HG03521 (cell line): ENCODE results near the gene PARD3.
A peak's percentile ranks its signal among the peaks of the same experiment; 100 is the strongest.

Experiments
- ATAC-seq: cut with Tn5 transposase; IDR thresholded peaks from one replicate; pipeline ENCODE4 v1.9.1; 2021; ENCODE audit warnings: mild to moderate bottlenecking, moderate library complexity; ENCODE audit not compliant: unreplicated experiment

PARD3 gene

GRCh38 chr10:34697351-34698247 is 117.5 kb downstream of the PARD3 start:
- ATAC-seq: no peak

- no peak for ATAC-seq
Observed at GRCh38 chr10:34696423-34696822, 118.7 kb downstream of the PARD3 start.

DNA sequence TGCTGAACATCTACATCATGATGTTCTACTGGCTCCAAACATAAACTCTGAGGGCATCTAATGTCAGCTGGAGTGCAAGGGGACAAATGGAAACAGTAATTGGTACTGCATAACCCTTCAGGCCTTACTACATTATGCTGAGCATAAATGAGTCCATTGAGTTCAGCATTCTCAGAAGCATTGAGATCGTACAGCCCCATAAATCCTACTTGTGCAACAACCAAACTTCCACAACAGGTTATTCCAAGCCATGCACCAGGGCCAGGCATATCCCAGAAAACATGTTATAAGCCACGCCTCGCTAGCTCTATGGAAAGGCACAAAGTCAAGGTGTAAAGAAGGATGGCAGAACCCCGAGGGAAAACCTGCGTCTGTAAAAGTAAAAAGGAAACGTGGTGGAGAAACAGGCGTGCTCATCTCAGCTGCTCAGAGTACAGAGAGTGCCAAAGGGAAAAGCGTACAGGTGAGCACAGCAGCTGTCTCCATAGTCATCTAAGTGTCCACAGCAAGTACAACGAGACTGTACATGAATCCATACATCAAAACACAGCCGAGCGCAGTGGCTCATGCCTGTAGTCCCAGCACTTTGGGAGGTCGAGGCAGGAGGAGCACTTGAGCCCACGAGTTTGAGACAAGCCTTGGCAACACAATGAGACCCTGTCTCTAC is 124.6 kb downstream of the PARD3 start:
- no peak for ATAC-seq

DNA sequence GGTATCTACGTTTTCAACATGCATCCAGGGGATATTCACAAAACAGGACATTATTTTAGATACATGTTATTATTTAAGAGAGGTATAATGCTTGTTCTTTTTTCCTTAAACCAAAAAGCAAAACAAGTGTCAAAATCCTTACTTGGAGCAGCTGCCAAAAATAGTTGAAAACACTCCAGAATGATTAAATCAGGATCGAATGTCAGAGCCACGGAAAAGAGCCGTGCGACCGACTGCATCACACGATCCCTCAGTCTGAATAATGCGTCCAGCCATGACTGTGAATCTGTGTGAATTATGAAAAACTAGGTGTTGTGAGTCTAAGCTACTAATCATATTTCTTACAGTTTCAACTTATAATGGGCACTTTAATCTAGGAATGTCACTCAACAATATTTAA is 126.0 kb downstream of the PARD3 start:
- no peak for ATAC-seq

DNA sequence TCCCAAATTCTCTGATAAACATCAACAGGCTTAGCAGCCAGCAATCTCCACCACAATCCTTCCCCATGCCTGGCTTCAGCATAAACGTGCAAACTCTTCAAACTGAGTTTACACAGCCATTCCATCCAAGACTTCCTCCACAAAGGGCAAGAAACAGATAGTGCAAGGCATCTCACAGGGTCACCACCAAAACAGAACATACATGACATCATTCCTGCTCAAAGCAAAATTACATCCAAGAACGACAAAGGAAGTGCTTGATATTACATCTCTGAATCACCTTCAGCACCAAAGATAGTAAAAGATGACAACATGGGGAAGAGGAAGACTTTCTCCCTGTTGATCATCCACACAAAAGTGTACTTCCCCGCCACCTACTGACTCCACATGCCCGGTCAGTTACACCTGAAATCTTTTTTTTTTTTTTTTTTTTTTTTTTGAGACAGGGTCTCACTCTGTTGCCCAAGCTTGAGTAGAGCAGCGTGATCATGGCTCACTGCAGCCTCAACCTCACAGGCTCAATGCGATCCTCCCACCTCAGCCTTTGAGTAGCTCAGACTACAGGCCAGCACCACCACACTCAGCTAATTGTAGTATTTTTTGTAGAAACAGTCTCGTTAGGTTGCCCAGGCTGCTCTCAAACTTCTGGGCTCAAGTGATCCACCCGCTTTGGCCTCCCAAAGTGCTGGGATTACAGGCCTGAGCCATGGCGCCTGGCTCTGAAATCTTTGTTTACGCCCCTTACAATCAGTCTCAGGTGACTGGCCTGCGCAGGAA is 127.5 kb downstream of the PARD3 start:
- ATAC-seq: no peak

DNA sequence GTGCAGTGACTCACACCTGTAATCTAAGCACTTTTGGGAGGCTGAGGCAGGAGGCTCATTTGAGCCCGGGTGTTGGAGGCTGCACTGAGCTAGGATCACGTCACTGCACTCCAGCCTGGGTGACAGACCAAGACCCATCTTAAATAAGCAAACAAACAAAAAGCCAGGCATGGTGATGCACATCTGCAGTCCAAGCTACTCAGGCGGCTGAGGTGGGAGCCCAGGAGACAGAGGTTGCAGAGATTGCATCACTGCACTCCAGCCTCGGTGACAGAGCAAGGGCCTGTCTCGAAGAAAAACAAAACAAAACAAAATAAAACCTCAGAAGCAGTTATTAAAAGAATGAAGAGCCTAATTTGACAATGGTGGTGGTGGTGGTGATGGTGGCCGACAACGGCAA is 132.5 kb downstream of the PARD3 start:
- ATAC-seq: no peak

GRCh38 chr10:34681933-34682332 is 133.2 kb downstream of the PARD3 start:
- ATAC-seq: no peak

- no peak for ATAC-seq
Observed at GRCh38 chr10:34679177-34679576, 135.9 kb downstream of the PARD3 start.

GRCh38 chr10:34677591-34677990 is 137.5 kb downstream of the PARD3 start:
- no peak for ATAC-seq

- ATAC-seq: no peak
Observed at GRCh38 chr10:34677132-34677531, 138.0 kb downstream of the PARD3 start.

DNA sequence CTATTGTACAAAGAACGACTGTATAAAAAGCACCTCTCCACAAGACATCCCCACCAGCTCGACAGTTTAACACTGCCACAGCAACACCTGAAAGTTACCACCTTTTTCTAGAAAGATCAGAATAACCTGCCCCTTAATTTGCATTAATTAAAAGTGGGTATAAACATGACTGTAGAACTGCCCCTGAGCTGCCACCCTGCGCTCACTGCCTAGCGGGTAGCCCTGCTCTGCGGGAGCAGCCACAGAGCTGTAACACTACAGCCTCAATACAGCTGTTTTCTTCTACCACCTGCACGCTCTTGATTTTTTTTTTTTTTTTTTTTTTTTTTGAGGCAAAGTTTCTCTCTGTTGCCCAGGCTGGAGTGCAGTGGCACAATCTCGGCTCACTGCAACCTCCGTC is 140.9 kb downstream of the PARD3 start:
- ATAC-seq: no peak

DNA sequence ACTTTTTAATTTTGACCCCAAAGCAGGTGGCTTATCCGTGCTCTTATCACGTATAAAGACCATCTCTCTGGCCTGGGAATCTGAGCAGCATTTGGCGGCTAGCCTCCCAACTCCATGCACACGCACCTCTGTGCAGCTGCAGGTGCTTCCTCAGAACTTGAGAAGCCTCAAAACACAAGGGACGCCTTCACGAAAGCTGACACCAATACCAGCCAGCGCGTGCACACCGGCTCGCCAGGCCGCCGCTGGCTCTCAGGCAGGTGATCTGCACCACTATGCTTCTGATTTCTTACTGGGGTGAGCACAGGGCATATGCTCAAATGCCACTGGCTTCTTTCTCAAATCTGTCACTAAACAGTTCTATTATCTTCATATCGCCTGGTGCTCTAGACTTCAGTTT is 145.0 kb downstream of the PARD3 start:
- ATAC-seq: no peak

GRCh38 chr10:34669079-34669478 is 146.0 kb downstream of the PARD3 start:
- no peak for ATAC-seq

DNA sequence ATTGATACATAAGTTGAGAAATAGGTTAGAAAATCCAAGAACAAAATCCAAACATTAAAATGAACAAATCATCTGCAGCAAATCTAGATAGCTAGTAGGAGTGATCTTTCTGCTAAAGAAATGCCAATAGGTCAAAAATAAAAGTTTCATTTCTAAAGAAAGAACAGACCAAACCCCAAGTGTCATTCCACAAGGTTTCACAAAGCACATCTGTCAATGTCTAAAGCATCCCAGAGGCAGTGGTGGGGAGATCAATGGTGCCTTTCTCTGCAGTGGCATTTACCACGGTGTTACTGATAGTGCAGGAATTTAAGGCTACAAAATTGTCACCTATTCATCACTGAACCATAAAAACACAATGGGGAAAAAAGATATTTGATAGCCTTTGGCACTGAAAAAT is 147.9 kb downstream of the PARD3 start:
- no peak for ATAC-seq

DNA sequence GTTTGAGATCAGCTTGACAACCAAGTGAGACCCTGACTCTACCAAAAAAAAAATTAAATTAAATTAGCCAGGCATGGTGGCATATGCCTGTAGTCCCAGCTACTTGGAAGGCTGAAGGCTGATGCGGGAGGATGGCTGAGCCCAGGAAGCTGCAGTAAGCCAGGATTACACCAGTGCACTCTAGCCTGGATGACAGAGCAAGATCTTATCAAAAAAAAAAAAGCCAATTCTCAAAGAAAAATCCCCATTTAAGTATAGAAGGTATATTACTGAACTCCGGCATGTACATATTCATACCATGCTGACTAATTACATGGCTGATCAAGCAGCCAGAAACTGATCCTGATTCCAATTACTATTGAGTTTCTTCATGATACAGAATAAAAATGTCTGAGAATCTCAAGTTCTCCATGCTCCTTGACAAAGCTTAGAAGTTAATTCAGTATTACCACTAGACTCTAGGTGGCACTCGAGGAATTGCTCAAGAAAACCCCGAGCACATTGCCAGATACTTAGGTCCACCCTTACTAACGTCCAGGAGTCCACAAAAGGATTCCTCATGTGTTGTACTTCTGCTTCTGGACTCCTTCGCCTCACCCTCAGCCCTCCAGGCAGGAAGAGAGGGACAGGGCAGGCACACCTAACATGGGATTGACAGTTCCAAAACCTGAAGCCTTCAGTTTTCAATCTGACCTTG is 148.9 kb downstream of the PARD3 start:
- ATAC-seq: peak; percentile 74

DNA sequence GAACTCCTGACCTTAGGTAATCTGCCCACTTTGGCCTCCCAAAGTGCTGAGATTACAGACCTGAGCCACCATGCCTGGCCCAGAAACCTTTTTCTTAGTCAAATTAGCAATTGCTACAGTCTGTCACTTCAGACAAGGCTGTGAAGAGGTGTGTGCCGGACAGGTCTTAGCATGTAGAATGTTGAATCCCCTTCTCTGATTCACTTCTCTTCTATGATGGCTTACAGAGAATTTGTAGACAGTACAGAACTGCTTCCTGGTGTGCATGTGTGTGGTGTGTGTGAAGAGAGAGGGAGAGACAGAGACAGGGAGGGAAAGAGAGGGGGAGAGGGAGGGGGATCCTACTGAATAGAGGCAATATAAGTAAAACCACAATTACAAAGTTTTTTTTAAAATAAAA is 150.4 kb downstream of the PARD3 start:
- no peak for ATAC-seq

GRCh38 chr10:34661580-34661979 is 153.5 kb downstream of the PARD3 start:
- ATAC-seq: no peak

DNA sequence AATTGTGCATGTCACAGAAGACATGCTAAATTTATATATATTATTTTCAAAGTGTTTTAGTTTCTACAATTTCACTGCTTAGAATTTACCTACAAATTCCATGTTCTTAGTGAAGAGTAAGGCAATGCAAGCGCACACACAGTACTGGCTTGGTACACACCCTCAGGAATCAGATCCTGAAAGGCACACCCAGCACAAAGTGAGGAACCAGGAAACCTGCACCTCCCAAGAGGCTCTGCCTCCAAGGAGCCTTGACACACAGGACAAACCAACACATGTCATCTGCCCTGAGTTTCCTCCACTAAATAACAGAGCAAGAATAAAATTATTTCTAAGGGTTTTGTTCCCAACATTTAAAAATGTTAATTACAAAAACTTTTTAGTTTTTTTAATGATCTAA is 156.2 kb downstream of the PARD3 start:
- no peak for ATAC-seq

- ATAC-seq: no peak
Observed at GRCh38 chr10:34656661-34657060, 158.4 kb downstream of the PARD3 start.

- no peak for ATAC-seq
Observed at GRCh38 chr10:34655286-34656170, 159.6 kb downstream of the PARD3 start.
